AML-193 (cell line): ENCODE results near the gene CDK5RAP3.
"Not testable (repeated sequence)": the region's sequence is repeated elsewhere in the genome, so short reads cannot be mapped to it uniquely, and the experiment has no call there.

Experiments
- DNase-seq, 2 experiments: peaks; one replicate each; lab custom pipeline; 2025; lab: John Stamatoyannopoulos, UW

The CDK5RAP3 gene

DNA sequence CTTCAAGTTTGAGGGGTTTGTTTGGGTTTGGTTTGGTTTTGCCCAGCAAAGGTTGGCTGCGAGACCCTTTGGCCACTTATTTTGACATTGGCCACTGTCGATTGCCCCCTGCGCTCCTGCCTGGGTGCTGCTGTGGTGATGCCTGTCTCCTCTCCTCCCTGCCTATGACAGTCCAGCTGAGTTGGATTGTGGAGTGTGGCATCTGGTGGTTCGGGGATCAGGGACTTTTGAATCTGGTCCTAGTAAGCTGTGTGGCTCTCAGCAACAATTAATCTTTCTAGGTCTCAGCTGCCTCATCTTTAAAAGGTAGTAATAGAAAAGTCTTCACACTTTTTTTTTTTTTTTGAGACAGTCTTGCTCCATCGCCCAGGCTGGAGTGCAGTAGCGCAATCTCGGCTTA, 27.1 kb downstream of the CDK5RAP3 start:
- no peak for DNase-seq

DNA sequence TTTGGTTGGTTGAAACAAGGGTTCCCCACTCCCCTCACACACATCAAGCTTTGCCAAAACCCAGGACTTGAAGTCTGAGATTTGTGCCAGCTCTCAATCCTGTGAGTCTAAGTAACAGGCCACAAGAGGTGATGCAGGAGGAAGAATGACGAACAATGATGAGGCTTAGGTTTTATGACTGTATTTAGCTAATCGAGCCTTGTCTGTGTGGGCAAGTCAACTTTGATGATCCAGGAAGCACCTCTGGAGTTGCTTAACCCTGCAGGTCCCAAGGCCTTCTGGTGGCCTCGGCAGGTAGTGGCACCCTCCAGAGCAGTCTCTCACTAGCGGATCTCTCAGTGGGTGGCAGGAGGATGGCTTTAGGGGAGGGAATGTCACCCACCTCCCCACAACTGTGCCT, 28.7 kb downstream of the CDK5RAP3 start:
- DNase-seq = no peak

DNA sequence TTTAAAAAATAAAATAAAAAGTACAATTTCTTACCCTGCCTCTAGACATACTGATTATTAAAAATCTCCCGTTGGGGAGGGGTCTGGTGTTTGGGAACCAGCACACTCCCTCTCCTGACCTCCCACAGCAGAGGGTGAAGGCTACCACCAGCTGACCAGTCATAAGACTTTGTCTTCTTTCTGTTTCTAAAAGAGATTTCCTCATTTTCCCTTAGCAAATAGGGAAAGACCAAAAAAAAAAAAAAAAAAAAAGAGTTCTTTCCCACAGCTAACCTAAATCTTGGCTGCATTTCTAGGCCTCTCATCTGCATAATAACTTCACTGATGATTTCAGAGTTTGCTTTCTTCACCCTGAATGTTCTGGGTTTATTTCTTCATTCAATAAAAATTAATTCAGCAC, 30.3 kb downstream of the CDK5RAP3 start:
- peak in 1 of 2 experiments; percentile 26 for DNase-seq

DNA sequence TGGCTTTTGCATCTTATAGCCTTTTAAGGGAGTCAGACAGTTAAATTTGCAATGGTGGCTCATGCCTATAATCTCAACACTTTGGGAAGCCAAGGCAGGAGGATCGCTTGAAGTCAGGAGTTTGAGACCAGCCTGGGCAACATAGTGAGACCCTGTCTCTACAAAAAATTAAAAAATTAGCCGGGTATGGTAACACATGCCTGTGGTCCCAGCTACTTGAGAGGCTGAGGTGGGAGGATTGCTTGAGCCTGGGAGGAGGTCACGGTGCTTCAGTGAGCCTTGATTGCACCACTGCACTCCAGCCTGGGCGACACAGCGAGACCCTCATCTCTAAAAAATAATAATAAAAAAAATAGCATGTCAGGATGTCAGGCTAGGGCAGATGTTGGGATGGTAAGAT, 30.7 kb downstream of the CDK5RAP3 start:
- DNase-seq = not testable (repeated sequence)

GRCh38 chr17:48002266-48002915, 31.5 kb downstream of the CDK5RAP3 start:
- peak; percentile 95 for DNase-seq

DNA sequence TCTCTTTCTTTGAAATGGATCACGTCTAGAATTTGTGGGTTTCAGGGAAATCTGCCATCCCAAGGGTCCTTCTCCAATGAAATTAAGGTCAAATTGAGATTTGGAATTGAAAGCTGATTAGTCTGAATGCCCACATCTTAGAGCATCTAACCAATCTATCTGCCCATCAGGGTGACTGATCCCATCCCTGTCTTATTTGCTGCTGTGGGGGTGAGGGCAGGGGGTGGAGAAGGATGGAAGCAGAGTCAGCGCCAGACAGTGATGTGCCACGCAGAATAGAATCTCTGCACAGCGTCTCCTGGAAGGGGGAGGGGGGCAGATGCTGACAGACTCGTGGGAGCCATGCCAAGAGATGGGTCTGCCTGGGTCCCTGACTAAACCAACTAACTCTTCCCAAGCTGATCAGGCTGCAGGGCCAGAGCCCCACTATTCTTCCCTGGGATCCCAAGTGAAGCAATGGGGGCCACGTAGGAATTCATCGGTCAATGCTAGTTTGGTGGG, 32.1 kb downstream of the CDK5RAP3 start:
- DNase-seq = no peak

DNA sequence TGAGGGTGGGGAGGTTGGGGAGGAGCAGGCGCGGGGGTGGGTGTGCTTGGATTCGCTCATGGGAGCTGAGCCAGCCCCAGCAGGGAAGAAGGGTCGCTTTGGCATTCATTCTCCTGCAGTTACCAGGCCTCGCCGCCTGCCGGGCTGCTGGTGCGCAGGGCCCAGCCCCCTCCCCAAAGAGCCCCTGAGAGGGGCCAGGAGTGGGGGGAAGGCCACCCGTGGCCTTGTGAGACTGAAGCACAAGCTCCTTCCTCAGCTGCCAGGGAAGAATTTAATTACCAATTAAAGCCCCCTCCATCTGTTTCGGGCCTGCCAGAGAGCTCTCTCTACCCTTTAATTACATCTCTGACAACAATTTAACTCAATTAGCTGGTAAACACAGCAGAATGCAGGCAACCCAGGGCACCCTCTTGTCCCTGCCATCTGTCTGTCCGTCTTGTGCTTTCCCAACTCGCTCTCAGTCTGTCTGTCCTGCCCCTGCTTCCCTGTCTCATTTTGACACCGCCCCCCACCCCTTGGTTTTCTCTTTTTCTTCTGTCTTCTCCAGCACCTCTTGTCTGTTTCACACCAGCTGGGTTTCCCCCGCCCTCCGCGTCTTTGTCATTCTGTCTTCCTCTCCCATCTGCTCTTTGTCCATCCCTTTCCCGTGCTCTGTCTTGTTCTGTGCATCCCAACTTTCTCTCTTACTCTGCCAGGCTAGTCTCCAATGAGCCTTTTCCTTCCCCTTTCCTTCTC, 32.7 kb downstream of the CDK5RAP3 start:
- no peak for DNase-seq

- no peak for DNase-seq
Observed at GRCh38 chr17:48004983-48005382, 34.1 kb downstream of the CDK5RAP3 start.

- DNase-seq = no peak
Observed at GRCh38 chr17:48006936-48007709, 36.2 kb downstream of the CDK5RAP3 start.

GRCh38 chr17:48010193-48010592, 39.3 kb downstream of the CDK5RAP3 start:
- DNase-seq = no peak

DNA sequence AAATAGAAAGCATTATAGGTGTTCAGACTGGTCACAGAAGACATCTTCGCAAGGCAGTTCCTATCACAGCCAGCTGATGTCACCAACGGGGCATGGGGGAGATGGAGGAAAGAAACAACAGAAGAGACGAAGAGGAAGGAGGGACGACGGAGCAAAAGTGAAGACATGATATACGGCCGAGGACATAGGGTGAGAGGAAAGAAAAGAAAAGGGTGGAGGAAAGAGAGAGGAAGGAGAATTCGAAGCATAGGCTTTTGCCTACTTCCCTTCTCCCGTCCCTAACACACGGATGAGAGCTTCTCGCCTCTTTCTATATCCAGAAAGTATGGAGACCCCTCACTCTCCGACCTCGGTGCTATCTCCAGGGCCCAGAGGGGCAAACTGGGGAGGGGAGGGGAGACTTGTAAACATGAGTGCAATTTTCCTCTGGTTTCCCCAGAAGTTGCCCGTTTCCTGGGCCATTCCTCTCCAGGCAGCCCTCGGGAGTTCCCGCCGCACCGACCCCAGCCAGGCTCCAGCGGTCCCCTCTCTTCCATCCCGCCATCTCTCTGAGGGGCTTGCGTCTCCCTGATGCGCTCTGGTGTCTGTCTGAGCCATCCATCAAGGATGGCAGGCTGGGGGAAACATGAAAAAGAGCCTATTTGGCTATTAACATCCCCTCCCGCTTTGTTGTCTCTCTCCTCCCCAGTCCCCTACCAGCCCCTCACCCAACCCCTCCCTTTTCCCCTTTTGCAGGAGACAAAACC, 40.7 kb downstream of the CDK5RAP3 start:
- peak; percentile 50 to 62 for DNase-seq

DNA sequence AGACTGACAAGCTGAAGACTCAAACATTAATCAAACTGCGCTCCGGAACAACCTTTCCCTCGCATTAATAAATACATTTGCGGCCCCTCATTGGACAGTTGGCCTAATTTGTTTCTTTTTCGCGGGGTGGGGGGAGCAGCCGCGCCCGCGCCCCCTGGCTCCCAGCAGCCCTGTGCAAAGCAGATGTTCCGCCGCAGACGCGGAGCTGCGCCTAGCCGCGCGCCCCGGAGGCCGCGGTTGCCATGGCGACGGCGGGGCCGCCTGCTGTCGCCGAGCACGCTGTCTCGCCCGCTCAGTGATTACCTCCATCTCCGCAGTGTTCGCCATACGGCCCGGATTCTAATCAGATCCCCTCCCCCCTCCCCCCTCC, 41.2 kb downstream of the CDK5RAP3 start:
- DNase-seq = peak; percentile 9 to 22

DNA sequence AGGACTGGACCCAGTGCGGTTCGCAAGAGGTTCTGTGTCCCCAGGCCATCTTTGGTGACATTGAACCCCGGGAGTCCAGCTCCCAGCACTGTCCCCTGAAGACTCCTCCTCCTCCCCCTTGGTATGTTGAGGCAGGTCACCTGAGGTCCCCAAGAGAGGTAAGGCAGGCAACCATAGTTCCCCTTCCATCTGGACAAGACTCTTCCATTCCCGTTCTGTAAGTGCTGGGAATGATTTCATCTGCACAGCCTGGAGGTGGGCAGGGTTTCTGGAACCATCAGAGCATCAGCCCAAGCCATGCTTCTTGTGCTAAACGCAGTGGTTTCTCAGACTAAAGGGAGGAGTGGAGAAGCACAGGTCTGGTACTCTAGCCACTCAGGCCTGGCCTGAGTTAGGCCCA, 41.7 kb downstream of the CDK5RAP3 start:
- DNase-seq = no peak

DNA sequence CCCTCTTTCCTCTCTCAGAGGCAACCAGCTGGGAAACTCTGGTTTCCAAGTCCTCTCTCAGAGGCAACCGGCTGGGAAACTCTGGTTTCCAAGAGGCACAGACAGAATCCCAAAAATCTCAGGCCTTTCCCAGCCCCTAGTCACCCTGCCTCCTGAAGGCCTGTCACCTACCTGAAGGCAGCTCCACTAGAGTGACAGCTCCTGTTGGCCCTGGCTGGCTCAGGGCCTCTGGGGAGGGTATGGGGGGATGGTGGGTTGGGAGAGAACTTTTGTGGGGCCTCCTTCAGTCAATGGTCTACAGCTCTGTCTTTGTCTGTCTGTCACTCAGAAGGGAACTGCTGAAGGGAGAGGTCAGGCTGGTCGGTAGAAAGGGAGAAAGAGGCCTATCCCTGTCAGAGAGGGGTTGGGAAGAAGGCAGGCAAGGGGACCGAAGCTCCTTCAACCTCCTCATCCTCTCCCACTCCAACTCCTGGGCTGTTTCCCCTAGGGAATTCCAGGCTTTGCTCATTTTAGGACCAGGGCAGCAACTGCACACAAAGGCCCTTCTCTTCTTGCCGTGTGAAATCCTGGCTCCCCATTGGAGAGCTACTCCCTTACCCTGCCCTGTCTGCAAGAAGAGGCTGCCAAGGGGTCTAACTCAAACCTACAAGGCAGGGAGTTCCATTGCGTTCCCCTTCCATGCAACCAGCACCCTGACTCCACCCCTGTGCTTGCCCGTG, 43.1 kb downstream of the CDK5RAP3 start:
- no peak for DNase-seq

DNA sequence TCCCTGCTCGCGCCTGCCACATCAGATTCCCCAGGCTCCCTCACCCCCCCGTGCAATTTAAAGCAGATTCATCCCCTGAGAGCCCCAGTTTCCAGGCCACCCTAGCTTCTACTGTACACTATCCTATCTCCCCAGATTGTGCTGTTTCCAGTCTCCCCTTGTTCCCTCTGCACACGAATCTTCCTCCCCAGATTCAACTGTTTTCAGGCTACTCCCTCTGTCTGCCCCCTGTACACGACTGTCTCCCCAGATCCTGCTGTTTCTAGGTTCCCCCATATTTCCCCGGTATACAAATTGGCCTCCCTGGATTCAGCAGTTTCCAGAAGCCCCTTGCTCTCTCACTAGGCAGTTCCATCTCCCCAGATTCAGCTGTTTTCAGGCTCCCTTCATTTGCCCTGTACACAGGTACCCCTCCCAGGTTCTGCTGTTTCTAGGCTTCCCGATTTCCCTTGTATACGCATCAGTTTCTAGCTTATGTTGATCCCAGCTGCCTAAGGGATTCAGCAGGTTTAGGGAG, 43.7 kb downstream of the CDK5RAP3 start:
- no peak for DNase-seq

DNA sequence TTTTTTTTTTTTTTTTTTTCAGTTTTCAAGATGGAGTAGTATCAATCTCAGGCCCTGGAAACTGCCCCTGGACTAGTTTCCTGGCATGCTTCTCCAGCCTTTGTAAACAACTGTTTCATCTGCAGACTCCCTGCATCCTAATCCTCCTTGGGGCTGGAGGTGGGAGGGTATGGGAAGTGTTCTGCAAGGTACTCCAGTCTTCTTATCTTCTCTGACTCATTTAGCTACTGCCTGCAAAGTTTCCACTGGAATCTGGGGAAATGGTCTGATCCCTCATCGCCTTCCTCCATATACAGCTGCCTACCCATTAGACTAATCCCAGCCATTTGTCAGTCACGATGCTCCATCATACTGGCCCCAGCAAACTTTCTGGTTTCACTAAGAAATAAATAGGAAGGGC, 45.2 kb downstream of the CDK5RAP3 start:
- no peak for DNase-seq

DNA sequence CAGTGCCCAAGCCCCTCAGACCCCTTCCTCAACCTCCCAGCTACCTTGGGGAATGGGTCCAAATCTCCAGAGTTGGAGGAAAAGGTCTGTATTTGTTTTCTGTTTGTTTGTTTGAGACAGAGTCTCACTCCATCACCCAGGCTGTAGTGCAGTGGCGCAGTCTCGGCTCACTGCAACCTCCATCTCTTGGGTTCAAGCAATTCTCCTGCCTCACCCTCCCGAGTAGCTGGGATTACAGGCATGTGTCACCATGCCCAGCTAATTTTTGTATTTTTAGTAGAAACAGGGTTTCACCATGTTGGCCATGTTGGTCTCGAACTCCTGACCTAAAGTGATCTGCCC, 46.9 kb downstream of the CDK5RAP3 start:
- DNase-seq = not testable (repeated sequence)

- DNase-seq = peak; percentile 50 to 71
Observed at GRCh38 chr17:48021934-48022333, 51.0 kb downstream of the CDK5RAP3 start.

DNA sequence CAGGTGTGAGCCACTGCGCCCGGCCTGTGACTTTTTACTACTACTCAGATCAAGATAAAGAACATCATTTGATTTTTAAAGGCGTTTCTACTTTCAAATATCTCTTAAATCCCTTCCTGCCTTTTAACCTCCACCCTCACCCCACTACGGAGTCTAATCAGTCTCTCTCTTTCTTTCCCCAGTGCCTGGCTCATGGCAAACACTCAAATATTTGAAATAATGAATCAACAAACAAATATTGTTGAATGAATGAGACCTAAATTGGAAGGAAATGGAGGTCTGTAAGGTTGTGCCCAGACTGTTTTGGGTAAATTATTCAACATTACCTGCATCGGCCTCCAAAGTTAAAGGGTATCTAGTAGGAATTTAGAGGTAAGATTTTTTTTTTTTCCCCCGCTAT, 52.0 kb downstream of the CDK5RAP3 start:
- no peak for DNase-seq

GRCh38 chr17:48023400-48024148, 52.7 kb downstream of the CDK5RAP3 start:
- peak; percentile 64 to 66 for DNase-seq
